Liver (tissue), 9 donors: ENCODE data around the gene SIRT7. TPM values are rescaled to one million over a fixed set of nuclear protein-coding genes. Genes with fewer than 3 reads are reported as not detected.

Experiments
- DNase-seq: peaks from one replicate; pipeline ENCODE4 v3.0.0-alpha.2; 2017; ENCODE audit warnings: low spot score
- H3K27ac ChIP-seq, 2 donors: one replicate each; pipeline ENCODE4 v1.7.0; 2013; ENCODE audit warnings: inconsistent platforms in 2 of 2, low read length in 2 of 2, control low read depth in 1 of 2, low read depth in 1 of 2, mild to moderate bottlenecking in 1 of 2
- H3K27me3 ChIP-seq, 4 donors: one replicate each; pipeline versions ENCODE4 v1.6.1 to v1.7.0; 2013; ENCODE audit warnings: low read length in 3 of 4, inconsistent platforms in 1 of 4, mild to moderate bottlenecking in 1 of 4, moderate library complexity in 1 of 4; ENCODE audit not compliant: control insufficient read depth in 4 of 4, insufficient read depth in 4 of 4
- H3K36me3 ChIP-seq, 4 donors: one replicate each; pipeline versions ENCODE4 v1.6.1 to v1.7.0; 2013; ENCODE audit warnings: low read length in 3 of 4, mild to moderate bottlenecking in 3 of 4, low read depth in 1 of 4, moderate library complexity in 1 of 4; ENCODE audit not compliant: control insufficient read depth in 4 of 4, insufficient read depth in 3 of 4
- H3K4me1 ChIP-seq, 4 donors: one replicate each; pipeline versions ENCODE4 v1.6.1 to v1.7.0; 2013; ENCODE audit warnings: low read length in 3 of 4, mild to moderate bottlenecking in 3 of 4, moderate library complexity in 1 of 4; ENCODE audit not compliant: control insufficient read depth in 4 of 4, insufficient read depth in 4 of 4
- H3K4me3 ChIP-seq, 3 donors: one replicate each; pipeline versions ENCODE4 v1.6.1 to v1.7.0; 2013; ENCODE audit warnings: low read length in 3 of 3, control low read depth in 1 of 3, low read depth in 1 of 3, mild to moderate bottlenecking in 1 of 3
- H3K9ac ChIP-seq, 2 donors: one replicate each; pipeline ENCODE4 v1.7.0; 2013; ENCODE audit warnings: low read length in 2 of 2, mild to moderate bottlenecking in 2 of 2, moderate library complexity in 2 of 2, control low read depth in 1 of 2, low read depth in 1 of 2
- H3K9me3 ChIP-seq, 4 donors: one replicate each; pipeline versions ENCODE4 v1.6.1 to v1.7.0; 2013; ENCODE audit warnings: low read length in 3 of 4; ENCODE audit not compliant: control insufficient read depth in 4 of 4
- ATF3 ChIP-seq: IDR thresholded peaks from 2 replicates; pipeline ENCODE4 v1.6.1; 2016; ENCODE audit warnings: antibody characterized with exemption
- CTCF ChIP-seq: fragments of 150-350 bp; IDR thresholded peaks from 2 replicates; pipeline ENCODE4 v1.5.1; 2017; ENCODE audit warnings: improper control_type of control experiment, low read depth, low read length; ENCODE audit not compliant: missing input control
- EGR1 ChIP-seq, 2 donors: IDR thresholded peaks; 2 replicates each; pipeline ENCODE4 v1.6.1; 2016 to 2018; ENCODE audit warnings: antibody characterized with exemption in 2 of 2, low read depth in 2 of 2
- FOXA1 ChIP-seq: IDR thresholded peaks from 2 replicates; pipeline ENCODE4 v1.6.1; 2016; ENCODE audit warnings: antibody characterized with exemption
- FOXA2 ChIP-seq: IDR thresholded peaks from 2 replicates; pipeline ENCODE4 v1.6.1; 2016; ENCODE audit warnings: antibody characterized with exemption
- HNF4A ChIP-seq, 2 donors: conservative IDR thresholded peaks; 2 replicates each; pipeline ENCODE4 v1.6.1; 2016; ENCODE audit warnings: antibody characterized with exemption in 2 of 2, mild to moderate bottlenecking in 2 of 2
- HNF4G ChIP-seq: IDR thresholded peaks from 2 replicates; pipeline ENCODE4 v1.6.1; 2016; ENCODE audit warnings: antibody characterized with exemption
- JUND ChIP-seq, 2 donors: IDR thresholded peaks; 2 replicates each; pipeline ENCODE4 v1.6.1; 2016; ENCODE audit warnings: antibody characterized with exemption in 2 of 2
- MAX ChIP-seq: IDR thresholded peaks from 2 replicates; pipeline ENCODE4 v1.6.1; 2016; ENCODE audit warnings: antibody characterized with exemption
- NR2F2 ChIP-seq: IDR thresholded peaks from 2 replicates; pipeline ENCODE4 v1.6.1; 2016; ENCODE audit warnings: antibody characterized with exemption
- RAD21 ChIP-seq, 2 donors: IDR thresholded peaks; 2 replicates each; pipeline ENCODE4 v1.6.1; 2016; ENCODE audit warnings: antibody characterized with exemption in 2 of 2, mild to moderate bottlenecking in 2 of 2
- REST ChIP-seq: IDR thresholded peaks from 2 replicates; pipeline ENCODE4 v1.6.1; 2016; ENCODE audit warnings: antibody characterized with exemption, mild to moderate bottlenecking
- RXRA ChIP-seq, 2 donors: IDR thresholded peaks; 2 replicates each; pipeline ENCODE4 v1.6.1; 2017 to 2018; ENCODE audit warnings: antibody characterized with exemption in 2 of 2, mild to moderate bottlenecking in 1 of 2
- SP1 ChIP-seq: IDR thresholded peaks from 2 replicates; pipeline ENCODE4 v1.6.1; 2018; ENCODE audit warnings: antibody characterized with exemption, mild to moderate bottlenecking
- TAF1 ChIP-seq: conservative IDR thresholded peaks from 2 replicates; pipeline ENCODE4 v1.6.1; 2016; ENCODE audit warnings: antibody characterized with exemption, mild to moderate bottlenecking
- ZBTB33 ChIP-seq: IDR thresholded peaks from 2 replicates; pipeline ENCODE4 v1.6.1; 2016; ENCODE audit warnings: antibody characterized with exemption
- WGBS: extraction: QIAGEN DNeasy Blood & Tissue Kit; methylation state at CpG from one replicate; pipeline ENCODE4 v1.1.7; 2013; 5-methylcytosine and 5-hydroxymethylcytosine counted together
- polyA plus RNA-seq, 2 donors: library from polyadenylated mRNA; stranded (reverse) in 1 of 2; unstranded in 1 of 2; fragments of 200-250 nt in 1 of 2; fragments of >200 nt in 1 of 2; fragmentation: Nextera tagmentation in 1 of 2; extraction: Ambion mirVana in 1 of 2; gene quantifications; one replicate each; pipeline versions ENCODE4 v1.2.1 to v1.2.3, GENCODE V29; 2013 to 2015
- total RNA-seq, 2 donors: library from RNA; depleted of rRNA; stranded (reverse); fragments of >200 nt; gene quantifications; one replicate each; pipeline ENCODE4 v1.2.3, GENCODE V29; 2014
- donor health status: healthy.
- donor health status: healthy.
- donor health status: healthy.
- donor health status: healthy.
- donor health status: healthy.

The SIRT7 gene
- total and polyA plus RNA-seq, 4 donors: 7.1 to 16.5 (median 11.5) TPM

GRCh38 chr17:81866440-81867169 is 51.4 kb downstream of the SIRT7 start:
- Histone ChIP-seq H3K9me3 (no peaks in the 10 kb centered on the region), H3K27me3 (no peaks in the 10 kb centered on the region), H3K9ac (peak overlapping the region; percentile 29 to 72), H3K4me3 (no peak overlapping the region), H3K27ac (peak overlapping the region; percentile 92 to 95), H3K36me3 (peaks cover 0 to 6% (median 2%) of the 10 kb centered on the region in 4 donors), H3K4me1 (peaks cover 20 to 79% (median 58%) of the 10 kb centered on the region in 4 donors)
- TF ChIP-seq NR2F2 (no peak), ATF3 (no peak), EGR1 (IDR thresholded peaks at IDR 0.05; ENCODE audit: low read depth in 2 of 2) (no peak), TAF1 (no peak), HNF4G (no peak), FOXA2 (no peak), REST (no peak), ZBTB33 (no peak), MAX (no peak), RAD21 (IDR thresholded peaks at IDR 0.05) (no peak), SP1 (no peak), HNF4A (conservative IDR thresholded peaks at IDR 0.05) (no peak), RXRA (IDR thresholded peaks at IDR 0.05) (no peak), FOXA1 (no peak), CTCF (no peak), JUND (IDR thresholded peaks at IDR 0.05) (no peak)
- DNase-seq: no peak
- 77% methylated on average over 18 of the region's 18 CpGs for WGBS
